ENCODE results near the gene DNAJC3.
"Not testable (repeated sequence)": the region's sequence is repeated elsewhere in the genome, so short reads cannot be mapped to it uniquely, and the experiment has no call there.

DNA sequence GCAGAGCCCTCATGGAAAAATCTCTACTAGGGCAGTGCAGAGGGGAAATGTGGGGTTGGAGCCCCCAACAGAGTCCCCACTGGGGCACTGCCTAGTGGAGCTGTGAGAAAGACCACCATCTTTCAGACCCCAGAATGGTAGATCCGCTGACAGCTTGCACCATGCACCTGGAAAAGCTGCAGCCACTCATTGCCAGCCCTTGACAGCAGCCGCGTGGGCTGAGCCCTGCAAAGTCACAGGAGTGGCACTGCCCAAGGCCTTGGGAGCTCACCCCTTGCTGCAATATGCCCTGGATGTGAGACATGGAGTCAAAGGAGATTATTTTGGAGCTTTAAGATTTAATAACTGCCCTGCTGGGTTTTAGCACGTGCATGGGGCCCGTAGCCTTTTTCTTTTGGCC lies 8.0 kb downstream of the DNAJC3 start:
- not testable (repeated sequence) for TF ChIP-seq YY1 (IDR thresholded peaks at IDR 0.05; ENCODE audit: insufficient read depth, insufficient read length); ZNF274 (IDR thresholded peaks at IDR 0.05; ENCODE audit: low read depth, low read length)
